ENCODE results near the gene PCDHAC1. TPM values are rescaled to one million over a fixed set of nuclear protein-coding genes. Genes with fewer than 3 reads are reported as not detected.
"Not testable (repeated sequence)": the region's sequence is repeated elsewhere in the genome, so short reads cannot be mapped to it uniquely, and the experiment has no call there.

Gene PCDHAC1, protein sequence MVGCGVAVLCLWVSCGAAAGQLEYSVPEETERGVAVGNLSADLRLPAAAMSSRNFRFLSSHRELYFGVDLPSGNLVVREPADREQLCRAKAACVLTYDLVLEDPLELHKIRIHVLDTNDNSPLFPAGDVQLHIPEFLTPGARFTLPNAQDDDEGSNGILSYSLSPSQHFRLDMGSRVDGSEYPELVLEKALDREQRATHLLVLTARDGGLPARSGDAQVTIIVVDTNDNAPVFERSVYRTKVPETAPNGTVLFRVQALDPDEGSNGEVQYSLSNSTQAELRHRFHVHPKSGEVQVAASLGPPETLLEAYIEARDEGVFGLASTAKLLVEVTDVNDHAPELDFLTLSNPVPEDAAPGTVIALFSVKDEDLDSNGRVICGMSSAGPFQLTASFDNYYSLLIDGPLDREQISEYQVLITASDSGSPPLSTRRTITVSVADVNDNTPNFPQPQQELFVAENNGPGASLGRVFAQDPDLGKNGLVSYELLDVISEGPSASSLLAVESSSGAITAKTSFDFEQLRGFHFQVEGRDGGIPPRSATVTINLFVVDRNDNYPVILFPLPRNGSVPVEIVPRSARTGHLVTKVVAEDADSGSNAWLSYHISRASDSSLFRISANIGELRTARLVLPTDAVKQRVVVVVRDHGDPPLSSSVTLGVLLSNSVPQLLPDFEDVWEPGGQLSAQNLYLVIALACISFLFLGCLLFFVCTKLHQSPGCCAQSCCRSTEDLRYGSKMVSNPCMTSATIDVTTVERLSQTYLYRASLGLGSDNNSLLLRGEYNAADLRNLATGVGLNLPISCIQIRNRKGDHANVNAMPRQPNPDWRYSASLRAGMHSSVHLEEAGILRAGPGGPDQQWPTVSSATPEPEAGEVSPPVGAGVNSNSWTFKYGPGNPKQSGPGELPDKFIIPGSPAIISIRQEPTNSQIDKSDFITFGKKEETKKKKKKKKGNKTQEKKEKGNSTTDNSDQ
- 1 to 10 TPM in 1 of 4 donors, under 1 TPM in 1, not detected in 2; 0.54 to 2.5 TPM for total RNA-seq

DNA sequence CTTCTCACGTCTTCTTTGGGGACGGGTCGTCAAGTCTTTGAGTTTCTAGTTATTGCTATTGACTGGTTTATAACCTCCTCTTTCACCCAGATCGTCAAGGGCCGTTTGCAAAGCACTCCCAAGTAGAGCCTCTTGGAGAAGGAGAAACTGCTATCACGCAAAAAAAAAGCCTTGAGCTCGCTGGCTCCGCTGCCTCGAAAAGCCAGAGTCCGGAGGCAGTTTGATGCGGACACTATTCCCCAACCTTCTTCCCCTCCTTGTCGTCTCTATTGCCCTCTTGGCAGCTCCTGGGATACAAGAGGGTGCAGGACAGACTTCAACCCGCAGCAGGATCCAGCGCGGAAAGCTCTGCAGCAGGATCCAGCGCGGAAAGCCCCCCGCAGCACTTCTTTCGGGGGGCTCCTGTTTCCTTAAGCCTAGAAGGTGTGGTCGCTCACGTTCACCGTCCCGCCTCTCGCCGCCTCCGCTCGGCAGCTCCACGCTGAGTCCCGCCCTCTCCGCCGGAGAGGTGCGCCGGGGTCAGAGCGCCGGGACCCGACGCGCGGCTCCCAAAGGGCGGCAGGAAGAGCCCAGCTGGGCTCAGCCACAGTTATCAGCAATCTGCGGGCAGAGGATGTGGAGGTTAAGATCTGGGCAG, at the start of gene PCDHAC1:
Gene PCDHAC1 (plus strand): TSS at position 494 of the 637 bp plus-strand sequence. CDS start 594 bp downstream, outside the sequence.
- DNase-seq: no peak
- H3K27me3 ChIP-seq: no peaks in the 10 kb centered on the region
- TF ChIP-seq POLR2A (IDR thresholded peaks at IDR 0.05): no peak
- TF ChIP-seq, protein P1, sequence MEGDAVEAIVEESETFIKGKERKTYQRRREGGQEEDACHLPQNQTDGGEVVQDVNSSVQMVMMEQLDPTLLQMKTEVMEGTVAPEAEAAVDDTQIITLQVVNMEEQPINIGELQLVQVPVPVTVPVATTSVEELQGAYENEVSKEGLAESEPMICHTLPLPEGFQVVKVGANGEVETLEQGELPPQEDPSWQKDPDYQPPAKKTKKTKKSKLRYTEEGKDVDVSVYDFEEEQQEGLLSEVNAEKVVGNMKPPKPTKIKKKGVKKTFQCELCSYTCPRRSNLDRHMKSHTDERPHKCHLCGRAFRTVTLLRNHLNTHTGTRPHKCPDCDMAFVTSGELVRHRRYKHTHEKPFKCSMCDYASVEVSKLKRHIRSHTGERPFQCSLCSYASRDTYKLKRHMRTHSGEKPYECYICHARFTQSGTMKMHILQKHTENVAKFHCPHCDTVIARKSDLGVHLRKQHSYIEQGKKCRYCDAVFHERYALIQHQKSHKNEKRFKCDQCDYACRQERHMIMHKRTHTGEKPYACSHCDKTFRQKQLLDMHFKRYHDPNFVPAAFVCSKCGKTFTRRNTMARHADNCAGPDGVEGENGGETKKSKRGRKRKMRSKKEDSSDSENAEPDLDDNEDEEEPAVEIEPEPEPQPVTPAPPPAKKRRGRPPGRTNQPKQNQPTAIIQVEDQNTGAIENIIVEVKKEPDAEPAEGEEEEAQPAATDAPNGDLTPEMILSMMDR (IDR thresholded peaks at IDR 0.05): no peak
- H3K4me3 ChIP-seq: peak within 1 kb of the TSS; percentile 29 to 50 (median 37)
- no peaks in the 10 kb centered on the region for H3K36me3 ChIP-seq
- peaks cover 0 to 4% (median 0%) of the 10 kb centered on the region in 4 donors for H3K9me3 ChIP-seq
- peak within 1 kb of the TSS in 2 of 4 donors; percentile 9 for H3K27ac ChIP-seq
- H3K4me1 ChIP-seq: peaks cover 0 to 9% (median 0%) of the 10 kb centered on the region in 4 donors

DNA sequence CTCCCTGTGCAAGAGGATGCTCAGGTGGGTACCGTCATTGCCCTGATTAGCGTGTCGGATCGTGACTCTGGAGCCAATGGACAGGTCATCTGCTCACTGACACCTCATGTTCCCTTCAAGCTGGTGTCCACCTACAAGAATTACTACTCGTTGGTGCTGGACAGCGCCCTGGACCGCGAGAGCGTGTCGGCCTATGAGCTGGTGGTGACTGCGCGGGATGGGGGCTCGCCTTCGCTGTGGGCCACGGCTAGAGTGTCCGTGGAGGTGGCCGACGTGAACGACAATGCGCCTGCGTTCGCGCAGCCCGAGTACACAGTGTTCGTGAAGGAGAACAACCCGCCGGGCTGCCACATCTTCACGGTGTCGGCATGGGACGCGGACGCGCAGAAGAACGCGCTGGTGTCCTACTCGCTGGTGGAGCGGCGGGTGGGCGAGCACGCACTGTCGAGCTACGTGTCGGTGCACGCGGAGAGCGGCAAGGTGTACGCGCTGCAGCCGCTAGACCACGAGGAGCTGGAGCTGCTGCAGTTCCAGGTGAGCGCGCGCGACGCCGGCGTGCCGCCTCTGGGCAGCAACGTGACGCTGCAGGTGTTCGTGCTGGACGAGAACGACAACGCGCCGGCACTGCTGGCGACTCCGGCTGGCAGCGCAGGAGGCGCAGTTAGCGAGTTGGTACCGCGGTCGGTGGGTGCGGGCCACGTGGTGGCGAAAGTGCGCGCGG, 49.4 kb upstream of the PCDHAC1 start:
- H3K4me1 ChIP-seq, DNase-seq, H3K36me3 ChIP-seq, H3K4me3 ChIP-seq, H3K27me3 ChIP-seq, H3K27ac ChIP-seq: not testable (repeated sequence)
- peaks cover 0 to 27% (median 4%) of the 10 kb centered on the region in 4 donors for H3K9me3 ChIP-seq

DNA sequence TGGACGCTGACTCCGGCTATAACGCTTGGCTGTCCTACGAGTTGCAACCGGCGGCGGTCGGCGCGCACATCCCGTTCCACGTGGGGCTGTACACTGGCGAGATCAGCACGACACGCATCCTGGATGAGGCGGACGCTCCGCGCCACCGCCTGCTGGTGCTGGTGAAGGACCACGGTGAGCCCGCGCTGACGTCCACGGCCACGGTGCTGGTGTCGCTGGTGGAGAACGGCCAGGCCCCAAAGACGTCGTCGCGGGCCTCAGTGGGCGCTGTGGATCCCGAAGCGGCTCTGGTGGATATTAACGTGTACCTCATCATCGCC, 48.9 kb upstream of the PCDHAC1 start:
- no peaks in the 10 kb centered on the region for H3K4me1 ChIP-seq
- no peak overlapping the region for H3K4me3 ChIP-seq
- TF ChIP-seq, protein P1 (IDR thresholded peaks at IDR 0.05): no peak
- no peak for TF ChIP-seq POLR2A (IDR thresholded peaks at IDR 0.05)
- peaks cover 0 to 27% (median 4%) of the 10 kb centered on the region in 4 donors for H3K9me3 ChIP-seq
- no peak for DNase-seq
- H3K27me3 ChIP-seq: no peaks in the 10 kb centered on the region
- H3K27ac ChIP-seq: no peak overlapping the region
- no peaks in the 10 kb centered on the region for H3K36me3 ChIP-seq

DNA sequence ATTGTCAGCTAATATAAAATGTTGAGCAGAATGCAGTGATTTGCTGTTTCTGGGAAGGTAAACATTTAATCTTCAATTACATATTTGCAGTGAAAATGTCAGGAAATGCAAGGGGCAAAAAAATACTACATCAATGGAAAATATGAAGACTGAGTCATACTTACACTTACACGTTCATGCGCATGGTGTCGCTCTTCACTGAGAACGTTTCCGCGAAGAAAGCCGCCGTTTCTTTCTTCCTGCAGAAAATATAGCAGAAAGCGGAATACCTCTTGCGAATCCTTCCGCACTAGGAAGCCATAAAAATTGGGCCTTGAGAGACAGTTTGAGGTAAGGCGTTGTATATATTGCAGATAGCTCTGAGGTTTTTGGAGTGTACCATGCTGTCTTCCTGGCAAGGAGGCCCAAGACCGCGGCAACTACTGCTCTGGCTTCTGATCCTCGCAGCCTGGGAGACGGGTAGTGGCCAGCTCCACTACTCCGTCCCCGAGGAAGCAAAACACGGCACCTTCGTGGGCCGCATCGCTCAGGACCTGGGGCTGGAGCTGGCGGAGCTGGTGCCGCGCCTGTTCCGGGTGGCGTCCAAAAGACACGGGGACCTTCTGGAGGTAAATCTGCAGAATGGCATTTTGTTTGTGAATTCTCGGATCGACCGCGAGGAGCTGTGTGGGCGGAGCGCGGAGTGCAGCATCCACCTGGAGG, 44.1 kb upstream of the PCDHAC1 start, which contains the start of gene PCDHA13:
Gene PCDHA13 (plus strand): TSS at position 236 of the 702 bp plus-strand sequence. CDS start 145 bp downstream, at position 381.
- Histone ChIP-seq H3K4me1 (no peaks in the 10 kb centered on the region), H3K27ac (no peak within 1 kb of the TSS), H3K4me3 (no peak within 1 kb of the TSS), H3K36me3 (no peaks in the 10 kb centered on the region), H3K27me3 (no peaks in the 10 kb centered on the region), H3K9me3 (peaks cover 0 to 21% (median 0%) of the 10 kb centered on the region in 4 donors)
- TF ChIP-seq POLR2A (IDR thresholded peaks at IDR 0.05): no peak
- TF ChIP-seq, protein P1 (IDR thresholded peaks at IDR 0.05): no peak
- no peak for DNase-seq

DNA sequence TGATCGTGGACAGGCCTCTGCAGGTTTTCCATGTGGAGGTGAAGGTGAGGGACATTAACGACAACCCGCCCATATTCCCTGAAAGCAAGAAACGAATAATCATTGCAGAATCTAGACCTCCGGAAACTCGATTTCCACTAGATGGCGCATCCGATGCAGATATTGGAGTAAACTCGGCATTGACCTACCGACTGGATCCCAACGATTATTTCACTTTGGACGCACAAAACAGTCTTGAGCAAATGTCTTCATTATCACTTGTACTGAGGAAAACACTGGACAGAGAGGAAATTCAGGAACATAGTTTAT, 43.6 kb upstream of the PCDHAC1 start:
- peaks cover 0 to 16% (median 0%) of the 10 kb centered on the region in 4 donors for H3K9me3 ChIP-seq
- TF ChIP-seq, protein P1 (IDR thresholded peaks at IDR 0.05): no peak
- TF ChIP-seq POLR2A (IDR thresholded peaks at IDR 0.05): no peak
- H3K4me3 ChIP-seq: no peak overlapping the region
- no peaks in the 10 kb centered on the region for H3K36me3 ChIP-seq
- no peaks in the 10 kb centered on the region for H3K27me3 ChIP-seq
- no peak for DNase-seq
- H3K4me1 ChIP-seq: no peaks in the 10 kb centered on the region
- H3K27ac ChIP-seq: no peak overlapping the region
